K562 (cell line): Measurements from ENCODE around the gene TBCCD1. TPM values are rescaled to one million over a fixed set of nuclear protein-coding genes. Genes with fewer than 3 reads are reported as not detected.

ENCODE experiments used
- FOS ChIP-seq: IDR thresholded peaks from 3 replicates; pipeline ENCODE4 v1.6.1; 2011; ENCODE audit not compliant: insufficient read length; ENCODE audit errors: extremely low read depth
- FOXP1 ChIP-seq: sonication (generic); formaldehyde crosslinking; IDR thresholded peaks from 2 replicates; pipeline ENCODE4 v1.8.0; 2022; ENCODE audit warnings: mild to moderate bottlenecking, missing genetic modification reagents
- HMG20A ChIP-seq: fragments of 450-650 bp; formaldehyde crosslinking; conservative IDR thresholded peaks from 2 replicates; pipeline ENCODE4 v1.4.0; 2020; ENCODE audit warnings: mild to moderate bottlenecking, mixed read lengths
- KAT7 ChIP-seq: sonication (generic); formaldehyde crosslinking; IDR thresholded peaks from 2 replicates; pipeline ENCODE4 v1.8.0; 2022; ENCODE audit warnings: missing genetic modification reagents, mild to moderate bottlenecking, borderline replicate concordance
- NCOA1 ChIP-seq: fragments of 450-650 bp; IDR thresholded peaks from 2 replicates; pipeline ENCODE4 v1.6.1; 2016; ENCODE audit warnings: low read depth
- NR1H2 ChIP-seq: sonication (generic); formaldehyde crosslinking; IDR thresholded peaks from 2 replicates; pipeline ENCODE4 v1.4.0; 2020; ENCODE audit warnings: mild to moderate bottlenecking, missing genetic modification reagents
- PRMT5 ChIP-seq: sonication (generic); formaldehyde crosslinking; IDR thresholded peaks from 2 replicates; pipeline ENCODE4 v1.5.0; 2020; ENCODE audit warnings: missing genetic modification reagents
- SRSF3 ChIP-seq: fragments of 200-400 bp; formaldehyde crosslinking; IDR thresholded peaks from 2 replicates; pipeline ENCODE4 v1.6.1; 2016; ENCODE audit warnings: mild to moderate bottlenecking, low read length, moderate library complexity; ENCODE audit not compliant: insufficient read depth
- ZBTB1 ChIP-seq: sonication (generic); formaldehyde crosslinking; IDR thresholded peaks from 2 replicates; pipeline ENCODE4 v1.8.1; 2023; ENCODE audit warnings: missing genetic modification reagents, low read depth, mild to moderate bottlenecking, borderline replicate concordance
- ZNF282 ChIP-seq: sonication (generic); formaldehyde crosslinking; IDR thresholded peaks from 2 replicates; pipeline ENCODE4 v1.8.1; 2023; ENCODE audit warnings: missing genetic modification reagents
- ZNF324 ChIP-seq: fragments of 250-450 bp; sonication (Bioruptor Pico); IDR thresholded peaks from 2 replicates; pipeline ENCODE4 v1.4.0; 2020; ENCODE audit warnings: mild to moderate bottlenecking
- polyA plus RNA-seq, 8 experiments: library from polyadenylated mRNA; depleted of rRNA in 4 of 8; stranded (reverse) in 5 of 8; unstranded in 3 of 8; fragments of >200 nt; fragmentation: Nextera tagmentation in 2 of 8; fragmentation: Illumina TruSeq in 1 of 8; extraction: Ambion mirVana in 2 of 8; extraction: Trizol in 1 of 8; gene quantifications; 2 replicates each; pipeline versions ENCODE4 v1.2.1 to v1.2.3, GENCODE V29; 2011 to 2014; ENCODE audit warnings: inconsistent platforms in 1 of 8, missing spikeins in 1 of 8
- total RNA-seq, 7 experiments: library from RNA; depleted of rRNA in 6 of 7; stranded (reverse); fragments of >200 nt in 6 of 7; fragmentation: Illumina TruSeq in 2 of 7; extraction: Trizol in 2 of 7; gene quantifications; 2 replicates each; pipeline versions ENCODE4 v1.2.1 to v1.2.3, GENCODE V29; 2011 to 2021; ENCODE audit warnings: low replicate concordance in 1 of 7
- TF ChIP-seq, protein P1 (sequence below): fragments of 250-450 bp; sonication (Bioruptor Pico); IDR thresholded peaks from 2 replicates; pipeline ENCODE4 v1.5.0; 2020; ENCODE audit warnings: mild to moderate bottlenecking
- TF ChIP-seq, protein P2 (sequence below): fragments of 450-650 bp; IDR thresholded peaks from 2 replicates; pipeline ENCODE4 v1.6.1; 2016; ENCODE audit warnings: antibody characterized with exemption
- TF ChIP-seq, protein P3 (sequence below), 3 experiments: IDR thresholded peaks in 2 of 3; conservative IDR thresholded peaks in 1 of 3; 2 replicates each; pipeline ENCODE4 v1.5.1; 2011 to 2012; ENCODE audit warnings: low read length in 3 of 3, mild to moderate bottlenecking in 3 of 3, control low read depth in 2 of 3, improper control_type of control experiment in 1 of 3, inconsistent platforms in 1 of 3, low read depth in 1 of 3, mixed read lengths in 1 of 3, moderate library complexity in 1 of 3; ENCODE audit not compliant: insufficient read depth in 2 of 3
- TF ChIP-seq, protein P4 (sequence below), 2 experiments: fragments of 450-650 bp; conservative IDR thresholded peaks; 2 replicates each; pipeline ENCODE4 v1.6.1; 2017; ENCODE audit warnings: mild to moderate bottlenecking in 2 of 2, moderate library complexity in 2 of 2
- TF ChIP-seq, protein P5 (sequence below): fragments of 450-650 bp; IDR thresholded peaks from 2 replicates; pipeline ENCODE4 v1.6.1; 2017; ENCODE audit warnings: mild to moderate bottlenecking, moderate library complexity
- TF ChIP-seq, protein P6 (sequence below): fragments of 250-450 bp; sonication (Bioruptor Pico); IDR thresholded peaks from 2 replicates; pipeline ENCODE4 v1.8.0; 2022; ENCODE audit warnings: inconsistent platforms, mild to moderate bottlenecking, moderate library complexity, borderline replicate concordance

The TBCCD1 gene
- total and polyA plus RNA-seq, 9 of the 15 experiments (the other 6 are each of a cell fraction or from before 2014, with no cell fraction given): 17.7 to 31.1 (median 21.2) TPM

DNA sequence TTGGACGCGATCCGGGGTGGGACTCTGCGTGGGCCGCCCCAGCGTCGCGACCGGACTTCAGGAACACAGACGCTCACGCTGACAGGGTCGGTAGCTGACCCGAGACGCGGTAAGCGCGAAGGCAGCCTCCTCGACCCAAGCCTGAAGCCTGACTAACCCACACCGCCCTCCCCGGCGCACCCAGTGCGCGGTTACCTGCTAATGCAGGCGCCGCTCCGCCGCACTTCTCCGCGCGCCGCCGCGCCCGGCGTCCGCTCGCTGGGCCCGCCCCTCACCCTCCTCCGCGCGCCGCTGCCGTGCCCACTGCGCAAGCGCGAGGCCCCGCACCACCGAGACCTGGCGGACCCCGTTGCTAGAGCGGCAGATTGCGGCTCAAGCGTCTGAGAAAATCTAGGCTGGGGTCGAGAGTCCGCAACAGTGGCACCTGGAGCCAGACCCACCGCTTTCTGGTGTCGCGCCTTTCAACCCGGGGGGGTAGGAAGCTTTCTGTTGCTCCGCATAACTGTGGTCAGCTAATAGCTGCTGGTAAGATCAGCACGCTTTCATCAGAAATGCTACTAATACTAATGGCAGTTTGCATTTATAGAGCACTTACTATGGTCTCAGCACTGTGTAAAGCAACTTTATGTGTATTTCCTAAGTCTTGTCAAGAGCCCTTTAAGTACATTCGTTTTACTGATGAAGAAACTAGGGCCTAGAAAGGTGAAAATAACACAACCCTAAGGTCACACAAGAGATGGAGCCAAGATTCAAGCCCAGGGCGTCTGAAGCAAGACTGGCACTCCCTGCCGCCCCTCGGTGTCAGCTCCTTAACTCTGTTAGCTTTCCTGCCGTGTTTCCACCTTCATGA, at the start of gene TBCCD1 (continued):
- TF ChIP-seq, protein P1, sequence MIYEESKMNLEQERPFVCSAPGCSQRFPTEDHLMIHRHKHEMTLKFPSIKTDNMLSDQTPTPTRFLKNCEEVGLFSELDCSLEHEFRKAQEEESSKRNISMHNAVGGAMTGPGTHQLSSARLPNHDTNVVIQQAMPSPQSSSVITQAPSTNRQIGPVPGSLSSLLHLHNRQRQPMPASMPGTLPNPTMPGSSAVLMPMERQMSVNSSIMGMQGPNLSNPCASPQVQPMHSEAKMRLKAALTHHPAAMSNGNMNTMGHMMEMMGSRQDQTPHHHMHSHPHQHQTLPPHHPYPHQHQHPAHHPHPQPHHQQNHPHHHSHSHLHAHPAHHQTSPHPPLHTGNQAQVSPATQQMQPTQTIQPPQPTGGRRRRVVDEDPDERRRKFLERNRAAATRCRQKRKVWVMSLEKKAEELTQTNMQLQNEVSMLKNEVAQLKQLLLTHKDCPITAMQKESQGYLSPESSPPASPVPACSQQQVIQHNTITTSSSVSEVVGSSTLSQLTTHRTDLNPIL (CRISPR knock-in tag): no peak
- TF ChIP-seq ZNF282 (CRISPR knock-in tag) (0 out of 2 replicates have a peak, but pooled peaks have one; percentile 55), ZNF324 (CRISPR knock-in tag) (no peak), FOXP1 (CRISPR knock-in tag) (peak; percentile 93), NCOA1 (no peak), NR1H2 (0 out of 2 replicates have a peak, but pooled peaks have one; percentile 83), KAT7 (CRISPR knock-in tag) (peak; percentile 94; the same call in 1 of the 2 replicates), FOS (no peak), ZBTB1 (CRISPR knock-in tag) (no peak; the same call in 1 of the 2 replicates), HMG20A (CRISPR knock-in tag) (no peak), SRSF3 (no peak), PRMT5 (no peak)
- TF ChIP-seq, protein P2, sequence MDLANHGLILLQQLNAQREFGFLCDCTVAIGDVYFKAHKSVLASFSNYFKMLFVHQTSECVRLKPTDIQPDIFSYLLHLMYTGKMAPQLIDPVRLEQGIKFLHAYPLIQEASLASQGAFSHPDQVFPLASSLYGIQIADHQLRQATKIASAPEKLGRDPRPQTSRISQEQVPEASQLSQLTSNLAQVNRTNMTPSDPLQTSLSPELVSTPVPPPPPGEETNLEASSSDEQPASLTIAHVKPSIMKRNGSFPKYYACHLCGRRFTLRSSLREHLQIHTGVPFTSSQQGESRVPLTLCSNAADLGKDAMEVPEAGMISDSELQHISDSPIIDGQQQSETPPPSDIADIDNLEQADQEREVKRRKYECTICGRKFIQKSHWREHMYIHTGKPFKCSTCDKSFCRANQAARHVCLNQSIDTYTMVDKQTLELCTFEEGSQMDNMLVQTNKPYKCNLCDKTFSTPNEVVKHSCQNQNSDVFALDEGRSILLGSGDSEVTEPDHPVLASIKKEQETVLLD: 0 out of 2 replicates have a peak, but pooled peaks have one; percentile 55
- TF ChIP-seq, protein P3, sequence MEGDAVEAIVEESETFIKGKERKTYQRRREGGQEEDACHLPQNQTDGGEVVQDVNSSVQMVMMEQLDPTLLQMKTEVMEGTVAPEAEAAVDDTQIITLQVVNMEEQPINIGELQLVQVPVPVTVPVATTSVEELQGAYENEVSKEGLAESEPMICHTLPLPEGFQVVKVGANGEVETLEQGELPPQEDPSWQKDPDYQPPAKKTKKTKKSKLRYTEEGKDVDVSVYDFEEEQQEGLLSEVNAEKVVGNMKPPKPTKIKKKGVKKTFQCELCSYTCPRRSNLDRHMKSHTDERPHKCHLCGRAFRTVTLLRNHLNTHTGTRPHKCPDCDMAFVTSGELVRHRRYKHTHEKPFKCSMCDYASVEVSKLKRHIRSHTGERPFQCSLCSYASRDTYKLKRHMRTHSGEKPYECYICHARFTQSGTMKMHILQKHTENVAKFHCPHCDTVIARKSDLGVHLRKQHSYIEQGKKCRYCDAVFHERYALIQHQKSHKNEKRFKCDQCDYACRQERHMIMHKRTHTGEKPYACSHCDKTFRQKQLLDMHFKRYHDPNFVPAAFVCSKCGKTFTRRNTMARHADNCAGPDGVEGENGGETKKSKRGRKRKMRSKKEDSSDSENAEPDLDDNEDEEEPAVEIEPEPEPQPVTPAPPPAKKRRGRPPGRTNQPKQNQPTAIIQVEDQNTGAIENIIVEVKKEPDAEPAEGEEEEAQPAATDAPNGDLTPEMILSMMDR (IDR thresholded peaks at IDR 0.05 in 2 of 3, conservative IDR thresholded peaks at IDR 0.05 in 1 of 3; ENCODE audit: insufficient read depth in 2 of 3, low read depth in 1 of 3, low read length in 3 of 3): no peak
- TF ChIP-seq, protein P4, sequence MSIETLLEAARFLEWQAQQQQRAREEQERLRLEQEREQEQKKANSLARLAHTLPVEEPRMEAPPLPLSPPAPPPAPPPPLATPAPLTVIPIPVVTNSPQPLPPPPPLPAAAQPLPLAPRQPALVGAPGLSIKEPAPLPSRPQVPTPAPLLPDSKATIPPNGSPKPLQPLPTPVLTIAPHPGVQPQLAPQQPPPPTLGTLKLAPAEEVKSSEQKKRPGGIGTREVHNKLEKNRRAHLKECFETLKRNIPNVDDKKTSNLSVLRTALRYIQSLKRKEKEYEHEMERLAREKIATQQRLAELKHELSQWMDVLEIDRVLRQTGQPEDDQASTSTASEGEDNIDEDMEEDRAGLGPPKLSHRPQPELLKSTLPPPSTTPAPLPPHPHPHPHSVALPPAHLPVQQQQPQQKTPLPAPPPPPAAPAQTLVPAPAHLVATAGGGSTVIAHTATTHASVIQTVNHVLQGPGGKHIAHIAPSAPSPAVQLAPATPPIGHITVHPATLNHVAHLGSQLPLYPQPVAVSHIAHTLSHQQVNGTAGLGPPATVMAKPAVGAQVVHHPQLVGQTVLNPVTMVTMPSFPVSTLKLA (conservative IDR thresholded peaks at IDR 0.05): peak in 1 of 2 experiments; percentile 46; a peak in 2 of 4 replicates
- TF ChIP-seq, protein P5, sequence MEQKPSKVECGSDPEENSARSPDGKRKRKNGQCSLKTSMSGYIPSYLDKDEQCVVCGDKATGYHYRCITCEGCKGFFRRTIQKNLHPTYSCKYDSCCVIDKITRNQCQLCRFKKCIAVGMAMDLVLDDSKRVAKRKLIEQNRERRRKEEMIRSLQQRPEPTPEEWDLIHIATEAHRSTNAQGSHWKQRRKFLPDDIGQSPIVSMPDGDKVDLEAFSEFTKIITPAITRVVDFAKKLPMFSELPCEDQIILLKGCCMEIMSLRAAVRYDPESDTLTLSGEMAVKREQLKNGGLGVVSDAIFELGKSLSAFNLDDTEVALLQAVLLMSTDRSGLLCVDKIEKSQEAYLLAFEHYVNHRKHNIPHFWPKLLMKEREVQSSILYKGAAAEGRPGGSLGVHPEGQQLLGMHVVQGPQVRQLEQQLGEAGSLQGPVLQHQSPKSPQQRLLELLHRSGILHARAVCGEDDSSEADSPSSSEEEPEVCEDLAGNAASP: no peak
- TF ChIP-seq, protein P6, sequence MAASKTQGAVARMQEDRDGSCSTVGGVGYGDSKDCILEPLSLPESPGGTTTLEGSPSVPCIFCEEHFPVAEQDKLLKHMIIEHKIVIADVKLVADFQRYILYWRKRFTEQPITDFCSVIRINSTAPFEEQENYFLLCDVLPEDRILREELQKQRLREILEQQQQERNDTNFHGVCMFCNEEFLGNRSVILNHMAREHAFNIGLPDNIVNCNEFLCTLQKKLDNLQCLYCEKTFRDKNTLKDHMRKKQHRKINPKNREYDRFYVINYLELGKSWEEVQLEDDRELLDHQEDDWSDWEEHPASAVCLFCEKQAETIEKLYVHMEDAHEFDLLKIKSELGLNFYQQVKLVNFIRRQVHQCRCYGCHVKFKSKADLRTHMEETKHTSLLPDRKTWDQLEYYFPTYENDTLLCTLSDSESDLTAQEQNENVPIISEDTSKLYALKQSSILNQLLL (CRISPR knock-in tag): no peak
